NCI-H510A (cell line): ENCODE data around the gene ATXN1.

Experiments
- DNase-seq: peaks from one replicate; lab custom pipeline; 2025; lab: John Stamatoyannopoulos, UW

ATXN1 gene

DNA sequence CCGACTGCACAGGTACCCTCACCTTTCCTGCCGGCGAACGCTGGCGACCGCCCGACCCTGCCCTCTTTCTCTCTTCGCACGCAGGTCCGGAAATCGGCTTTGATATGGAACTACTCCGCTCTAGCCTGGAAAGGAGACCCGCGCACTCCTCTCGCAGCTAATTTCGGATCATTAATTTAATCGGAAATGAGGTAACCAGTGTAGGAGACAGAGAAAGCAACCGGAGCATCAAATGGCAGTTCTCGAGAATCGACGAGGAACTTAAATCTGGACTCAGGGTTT, 949 bp upstream of the ATXN1 start:
- DNase-seq = no peak

DNA sequence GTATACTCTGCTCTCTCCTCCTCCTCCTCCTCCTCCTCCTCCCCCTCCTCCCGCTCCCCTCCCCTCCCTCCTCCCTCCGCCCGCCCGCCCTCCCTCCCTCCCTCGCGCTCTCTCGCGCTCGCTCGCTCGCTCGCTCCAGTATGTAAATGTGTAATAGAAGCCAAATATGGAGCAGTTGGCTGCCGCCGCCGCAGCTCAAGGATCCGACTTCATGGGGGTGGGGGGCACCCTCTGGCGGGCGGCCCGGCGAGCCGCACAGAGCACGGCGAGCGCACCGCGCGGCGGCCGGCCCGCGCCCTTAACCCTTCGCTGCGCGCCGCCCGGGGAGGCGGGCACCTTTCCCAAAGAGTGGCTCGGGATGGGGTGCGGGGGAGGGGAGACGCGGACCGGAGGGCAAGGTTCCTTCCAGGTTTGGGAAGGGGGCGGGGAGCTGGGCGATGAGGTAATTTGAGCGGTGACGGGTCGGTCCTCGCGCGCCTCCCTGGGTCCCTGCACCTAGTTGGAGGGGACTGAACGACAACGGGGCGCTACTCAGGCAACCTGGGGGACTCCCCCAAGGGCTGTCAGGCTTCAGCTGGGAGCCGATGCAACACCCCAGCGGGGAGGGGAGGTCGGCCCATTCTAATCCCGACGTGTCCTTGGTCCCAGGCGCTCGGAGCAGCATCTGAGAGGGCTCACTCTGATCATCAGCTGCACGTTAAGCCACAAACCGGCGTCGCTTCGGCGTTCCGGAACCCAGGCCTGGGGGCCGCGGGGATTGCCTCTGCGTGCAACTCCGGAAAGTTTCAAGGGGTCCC, 409 bp upstream of the ATXN1 start:
- peak; percentile 44 for DNase-seq

DNA sequence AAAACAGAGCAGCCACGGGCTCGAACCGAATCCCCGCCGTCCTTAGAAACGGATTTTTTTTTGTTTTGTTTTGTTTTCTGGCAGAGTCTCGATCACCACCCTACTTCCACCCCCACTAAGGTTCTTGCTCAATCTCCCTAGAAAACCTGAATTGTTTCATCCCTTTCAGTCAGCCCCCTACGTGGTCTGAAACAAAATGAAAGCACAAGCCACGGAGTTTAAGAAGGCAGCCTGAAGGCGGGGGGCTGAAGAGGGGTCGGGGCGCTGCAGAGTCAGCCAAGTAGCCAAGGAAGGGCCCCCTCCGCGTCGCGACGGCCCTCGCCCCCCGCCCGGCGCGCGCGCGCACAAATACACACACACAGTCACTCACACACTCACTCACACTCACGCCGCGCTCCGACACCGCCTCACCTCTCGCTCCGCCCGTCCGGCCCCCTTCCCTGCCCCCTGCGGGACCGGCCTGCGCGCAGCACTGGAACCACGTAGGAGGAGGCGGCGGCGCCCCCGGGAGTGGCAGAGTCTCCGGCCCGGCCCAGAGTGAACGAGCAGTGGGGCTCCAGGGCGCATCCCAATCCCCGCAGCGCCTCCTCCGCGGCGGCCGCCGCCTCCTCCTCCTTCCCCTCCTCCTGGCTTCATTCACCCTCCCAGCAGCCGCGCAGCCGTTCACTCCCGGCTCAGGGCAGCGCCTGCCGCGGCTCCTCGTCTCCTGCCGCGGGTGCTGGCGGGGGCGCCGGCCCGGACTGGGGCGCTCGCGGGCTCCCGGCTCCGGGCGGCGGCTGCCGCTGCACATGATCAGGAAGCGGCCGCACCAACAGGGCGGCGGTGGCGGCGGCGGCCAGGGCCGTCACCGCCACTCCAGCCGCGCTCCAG, 1.4 kb downstream of the ATXN1 start:
- peak; percentile 16 for DNase-seq

DNA sequence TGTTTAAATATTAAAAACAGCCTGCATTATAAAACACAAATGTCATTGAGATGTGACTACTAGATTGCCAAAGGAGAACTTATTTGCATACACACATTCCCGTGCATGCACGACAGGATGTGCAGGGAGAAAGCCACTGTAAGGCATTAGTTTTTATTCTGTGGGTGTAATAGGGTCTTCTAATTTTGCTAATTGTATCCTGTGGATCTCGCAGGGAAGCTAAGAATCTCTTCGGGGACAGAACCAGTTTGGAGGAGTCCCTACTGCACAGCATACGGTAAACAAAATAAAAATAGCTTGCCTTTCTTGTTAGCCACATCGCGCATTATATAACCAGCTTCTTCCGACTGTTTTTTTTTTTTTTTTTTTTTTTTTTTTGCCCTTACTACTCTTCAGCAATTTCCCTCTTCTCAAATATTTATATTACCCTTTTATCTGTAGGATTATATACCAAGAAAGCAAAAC, 2.0 kb downstream of the ATXN1 start:
- DNase-seq = no peak

DNA sequence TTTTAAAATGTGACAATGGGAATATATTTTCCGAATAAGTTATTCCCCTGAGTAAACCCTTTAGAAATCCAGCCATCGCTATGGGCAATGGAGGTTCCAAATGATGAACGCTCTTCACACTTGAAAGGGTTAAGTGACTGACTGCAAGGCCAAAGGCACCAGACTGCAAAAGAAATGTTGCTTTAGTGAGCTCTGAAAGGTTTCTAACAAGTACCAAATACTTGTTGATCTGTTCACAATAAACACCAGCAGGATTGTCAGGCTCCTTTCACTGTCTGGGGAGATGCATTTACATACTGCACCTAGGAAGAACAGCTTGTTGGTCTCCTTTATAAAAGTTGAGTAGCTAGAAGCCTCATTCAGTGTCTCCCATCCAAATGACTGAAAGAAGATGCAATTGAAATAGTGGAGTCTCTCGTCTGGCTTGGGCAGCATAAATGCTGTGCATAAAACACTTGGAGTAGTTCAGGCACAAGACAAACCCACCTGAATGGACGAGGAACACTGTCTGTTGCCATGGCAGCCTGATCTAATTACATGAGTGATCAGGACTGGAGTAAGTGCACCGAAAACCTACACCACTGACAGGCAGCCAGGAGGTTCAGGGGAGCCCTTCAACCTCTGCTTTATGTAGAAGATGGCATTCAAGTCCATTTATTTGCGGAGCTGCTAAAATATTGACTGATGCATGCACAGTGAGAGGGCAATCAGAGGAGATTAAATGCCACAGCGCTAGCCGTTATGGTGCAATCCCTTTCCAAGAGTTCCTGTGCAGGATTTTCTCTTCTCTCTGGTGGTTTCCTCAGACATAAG, 2.9 kb downstream of the ATXN1 start:
- DNase-seq = no peak

DNA sequence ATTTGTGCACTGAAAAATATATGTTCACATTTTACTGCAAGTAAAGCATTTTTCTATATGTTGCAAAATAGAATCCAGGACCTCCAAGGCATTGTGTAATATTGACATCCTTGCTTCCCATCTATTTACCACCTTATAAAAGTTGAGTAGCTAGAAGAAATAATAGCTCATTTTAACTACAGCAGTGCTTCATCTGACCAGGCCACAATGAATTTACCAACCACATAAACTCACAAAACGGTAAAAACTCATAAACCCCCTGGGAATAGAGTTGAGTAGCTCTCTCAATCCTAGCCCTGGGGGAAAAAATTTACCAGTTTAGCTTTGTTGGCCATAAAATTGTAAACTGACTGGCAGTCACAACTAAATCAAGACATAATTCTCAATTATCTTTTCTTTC, 3.9 kb downstream of the ATXN1 start:
- DNase-seq = no peak

DNA sequence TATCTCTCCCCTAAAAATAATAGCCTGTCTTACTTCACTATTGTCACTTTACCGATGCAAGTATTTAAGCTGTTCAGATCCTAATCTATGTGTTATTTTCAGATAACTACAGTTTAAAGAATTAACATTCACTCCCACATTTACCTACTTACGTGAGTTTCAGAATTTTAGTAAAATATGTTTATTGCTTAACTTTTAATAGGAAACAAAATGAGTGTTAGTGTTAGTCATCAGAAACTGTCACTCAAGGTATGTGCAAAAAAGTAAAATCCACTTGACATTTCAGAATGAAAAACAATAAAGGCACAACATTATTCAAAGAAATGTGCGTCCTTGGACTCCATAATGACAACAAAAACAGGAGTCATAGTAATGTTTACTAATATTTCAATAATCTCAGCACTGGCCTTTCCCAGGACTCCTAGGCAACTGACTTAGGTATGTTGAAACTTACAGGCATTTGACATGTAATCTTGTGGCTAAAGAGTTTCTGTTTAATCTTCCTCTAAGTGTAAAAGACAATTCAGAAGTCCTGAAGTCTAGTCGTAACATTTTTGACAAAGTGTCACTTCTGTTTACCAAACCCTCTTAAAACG, 4.5 kb downstream of the ATXN1 start:
- DNase-seq = no peak

DNA sequence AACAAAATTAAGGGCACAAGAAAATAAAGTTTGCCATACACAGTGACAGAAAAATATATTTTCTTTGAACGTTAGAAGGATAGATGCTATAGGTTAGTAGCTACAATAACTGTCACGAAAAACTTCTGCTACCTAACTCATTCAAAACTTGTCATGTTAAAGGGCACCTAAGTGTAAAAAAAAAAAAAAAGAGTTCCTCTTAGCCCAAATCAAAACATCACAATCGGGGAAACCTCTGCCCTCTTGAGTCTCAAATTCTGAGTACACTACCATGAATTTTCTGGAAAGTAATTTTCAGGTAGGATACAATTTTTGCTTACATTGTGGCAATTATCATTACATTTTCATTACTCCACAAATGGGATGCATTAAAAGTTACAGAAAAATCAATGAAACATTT, 5.7 kb downstream of the ATXN1 start:
- no peak for DNase-seq

DNA sequence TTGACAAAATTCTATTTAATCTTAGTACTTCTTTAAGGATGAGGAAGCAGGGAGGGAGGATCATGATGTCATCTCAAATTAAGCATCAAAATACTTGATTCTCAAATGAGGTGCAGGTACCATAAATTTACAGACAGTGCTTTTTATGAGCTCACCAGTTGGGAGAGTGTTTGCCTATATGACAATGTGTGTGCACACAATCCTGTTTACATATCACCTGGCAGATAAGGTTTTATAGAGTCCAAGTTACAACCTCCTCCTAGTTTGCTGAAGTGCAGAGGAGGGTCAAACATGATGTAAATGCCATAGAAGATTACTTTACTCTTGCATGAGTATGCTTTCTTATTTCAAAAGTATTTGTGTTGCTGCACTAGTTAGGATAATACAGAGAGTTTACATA, 6.4 kb downstream of the ATXN1 start:
- DNase-seq = no peak

DNA sequence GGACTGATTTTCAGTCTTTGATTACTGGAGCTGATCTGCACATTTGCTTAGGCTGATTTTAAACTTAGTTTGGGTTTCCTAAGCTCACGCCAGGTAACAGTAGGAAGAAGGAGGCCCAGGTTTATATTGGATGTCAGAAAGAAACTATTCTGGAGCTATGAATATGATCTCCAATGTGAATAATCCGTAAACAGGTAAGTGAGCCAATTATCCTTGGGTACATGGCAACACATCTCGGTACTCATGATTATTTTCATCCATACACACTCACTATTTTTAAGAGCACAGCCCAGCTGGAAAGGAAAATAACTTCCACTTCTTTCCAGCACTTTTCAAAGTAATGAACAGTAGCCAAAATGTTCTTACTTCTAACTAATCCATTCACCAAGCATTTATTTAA, 7.0 kb downstream of the ATXN1 start:
- no peak for DNase-seq

DNA sequence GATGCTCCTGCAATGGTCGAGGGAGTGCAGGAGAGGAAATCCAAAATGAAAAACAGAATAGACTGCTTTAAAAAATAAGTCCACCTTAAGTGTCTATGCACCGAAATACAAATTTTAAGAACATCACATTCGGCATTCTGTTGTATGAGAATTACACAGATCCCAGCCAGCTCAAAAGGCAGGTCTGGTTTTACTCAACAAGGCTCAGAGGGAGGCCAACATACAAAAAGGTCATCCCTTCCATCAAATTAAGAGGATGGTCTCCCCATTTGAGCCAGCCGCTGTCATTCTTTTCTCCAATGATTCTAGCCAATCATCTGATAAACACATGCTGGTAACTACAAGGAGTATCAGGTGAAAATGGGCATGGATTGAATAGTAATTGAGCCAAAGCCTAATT, 7.9 kb downstream of the ATXN1 start:
- DNase-seq = no peak

DNA sequence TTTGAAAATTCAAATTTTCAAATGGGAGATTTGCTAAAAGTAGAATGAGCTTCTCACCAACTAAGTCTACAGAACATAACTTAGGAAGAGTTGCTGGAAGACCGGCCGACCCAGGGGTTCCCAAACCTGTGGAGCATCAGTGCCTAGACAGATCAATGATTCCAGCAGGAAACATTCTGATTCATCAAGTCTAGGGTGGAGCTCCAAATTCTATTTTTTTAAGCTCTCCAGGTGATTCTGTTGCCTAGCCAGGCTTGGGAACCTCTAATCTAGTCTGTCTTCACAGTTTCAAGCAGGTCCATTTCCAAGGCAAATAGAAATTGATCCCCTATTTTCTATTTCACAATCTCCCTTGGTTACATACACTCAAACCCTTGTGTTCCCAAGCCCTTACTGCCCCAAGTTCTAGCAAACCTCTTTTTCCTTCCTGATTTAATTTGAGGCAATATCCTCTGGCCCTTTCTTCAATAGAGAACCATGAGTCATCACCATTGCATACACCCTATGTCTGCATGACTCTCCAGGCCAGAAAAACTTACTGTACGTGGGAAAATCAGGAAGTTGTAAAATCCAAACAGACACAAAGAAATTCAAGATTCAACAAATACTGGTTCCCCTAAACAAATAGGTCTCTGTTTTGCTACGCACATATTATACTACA, 8.9 kb downstream of the ATXN1 start:
- DNase-seq = no peak

DNA sequence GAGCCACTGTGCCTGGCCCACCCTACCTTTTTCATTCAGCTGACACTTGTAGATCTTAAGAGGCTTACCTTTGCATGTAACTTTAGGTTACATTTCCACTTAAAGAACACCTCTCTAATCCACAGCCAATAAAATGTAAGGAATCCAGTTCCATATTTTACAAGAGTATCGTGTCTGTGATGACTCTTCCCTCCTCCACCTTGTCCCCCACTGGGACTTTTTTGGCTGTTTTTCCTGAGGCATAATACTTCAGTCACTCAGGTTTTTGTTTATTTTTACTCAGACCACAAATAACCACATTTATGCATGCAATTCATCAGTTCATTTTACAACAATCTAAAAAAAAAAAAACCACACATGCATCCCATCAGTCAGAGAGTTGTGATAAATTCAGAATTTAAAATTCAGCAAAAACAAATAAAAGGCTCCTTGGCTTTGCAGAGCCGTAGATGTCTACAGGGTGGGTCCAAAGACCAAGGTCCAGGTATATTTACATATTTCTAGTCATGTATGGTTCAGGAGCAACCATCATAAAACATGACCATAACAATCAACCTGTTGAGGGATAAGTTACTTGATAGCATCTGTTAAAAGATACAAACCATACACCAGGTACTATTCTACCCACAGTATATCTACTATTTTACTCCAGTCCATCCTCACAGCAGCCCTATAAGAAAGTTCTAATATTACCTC, 9.9 kb downstream of the ATXN1 start:
- DNase-seq = no peak

DNA sequence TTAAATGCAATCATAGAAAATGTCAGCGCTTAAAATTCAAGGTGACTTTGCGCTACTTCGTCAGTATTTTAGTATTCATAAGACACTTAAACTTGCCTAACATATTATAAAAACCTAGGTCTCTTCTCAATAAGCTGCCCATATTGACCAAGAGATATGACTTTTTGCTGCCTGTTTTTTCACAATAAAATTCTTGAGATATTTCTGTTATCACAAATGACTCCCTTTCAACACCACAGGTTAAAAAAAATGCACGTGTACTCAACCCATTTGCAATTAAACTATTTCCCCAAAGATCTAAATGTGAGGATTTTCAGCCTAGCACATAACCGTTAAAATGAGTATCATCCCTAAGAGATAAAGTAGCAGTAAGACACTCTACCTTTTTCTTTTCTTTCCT, 10.7 kb downstream of the ATXN1 start:
- no peak for DNase-seq

DNA sequence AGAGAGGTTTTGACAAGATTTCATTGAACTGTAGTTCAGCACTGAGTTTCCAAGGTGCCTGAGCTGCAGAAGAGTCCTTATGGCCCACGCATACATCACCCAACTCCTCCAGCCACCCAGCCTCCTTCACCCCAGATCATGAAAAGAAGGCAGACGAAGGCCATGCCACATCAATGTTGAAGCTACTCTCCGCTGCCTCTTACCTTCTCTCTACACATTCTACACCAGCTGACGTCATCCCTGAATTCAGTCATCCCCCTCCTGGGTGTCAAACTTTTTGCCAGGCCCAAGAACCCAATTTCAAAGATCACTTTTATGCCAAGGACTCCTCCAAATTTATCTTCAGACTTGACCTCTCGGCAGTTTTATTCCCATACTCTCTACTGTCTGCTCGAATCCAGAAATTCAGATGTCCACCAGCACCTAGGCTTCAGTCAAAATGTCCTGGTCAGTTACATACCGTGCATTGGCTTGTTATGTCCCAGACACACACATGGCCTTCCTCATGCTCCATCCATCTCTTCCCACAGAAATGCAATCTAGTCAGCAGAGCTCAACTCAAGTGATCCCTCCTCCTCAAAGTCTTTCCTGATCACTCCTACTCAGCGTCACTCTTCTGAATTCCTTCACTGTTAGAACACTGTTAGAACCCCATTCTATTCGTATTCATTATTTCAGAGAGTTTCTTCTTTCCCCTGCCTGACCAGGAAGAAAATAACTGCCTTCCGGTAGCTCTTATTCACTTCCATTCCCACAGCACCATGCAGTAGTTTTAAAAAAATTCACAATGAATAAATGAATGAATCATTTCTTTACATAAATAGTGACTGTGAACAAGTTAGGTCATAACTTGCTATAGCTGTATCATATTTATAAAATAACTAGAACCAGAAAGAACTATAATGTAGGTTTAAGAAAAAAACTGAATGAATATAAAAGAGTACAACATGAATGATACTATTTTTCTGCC, 11.5 kb downstream of the ATXN1 start:
- no peak for DNase-seq

DNA sequence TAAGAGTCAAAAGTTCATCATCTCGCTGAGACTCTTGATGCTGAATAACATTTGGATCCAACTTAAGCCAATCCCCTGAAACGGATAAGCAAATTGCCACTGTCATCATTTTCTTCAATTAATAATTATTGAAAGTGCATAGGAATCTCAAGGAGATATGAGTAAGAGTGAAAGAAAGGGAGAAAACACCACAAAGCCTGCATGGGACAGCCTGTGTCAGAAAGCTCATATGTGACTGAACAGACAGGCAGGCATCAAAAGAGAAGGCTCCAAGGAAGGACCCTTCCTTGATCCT, 13.3 kb downstream of the ATXN1 start:
- no peak for DNase-seq

DNA sequence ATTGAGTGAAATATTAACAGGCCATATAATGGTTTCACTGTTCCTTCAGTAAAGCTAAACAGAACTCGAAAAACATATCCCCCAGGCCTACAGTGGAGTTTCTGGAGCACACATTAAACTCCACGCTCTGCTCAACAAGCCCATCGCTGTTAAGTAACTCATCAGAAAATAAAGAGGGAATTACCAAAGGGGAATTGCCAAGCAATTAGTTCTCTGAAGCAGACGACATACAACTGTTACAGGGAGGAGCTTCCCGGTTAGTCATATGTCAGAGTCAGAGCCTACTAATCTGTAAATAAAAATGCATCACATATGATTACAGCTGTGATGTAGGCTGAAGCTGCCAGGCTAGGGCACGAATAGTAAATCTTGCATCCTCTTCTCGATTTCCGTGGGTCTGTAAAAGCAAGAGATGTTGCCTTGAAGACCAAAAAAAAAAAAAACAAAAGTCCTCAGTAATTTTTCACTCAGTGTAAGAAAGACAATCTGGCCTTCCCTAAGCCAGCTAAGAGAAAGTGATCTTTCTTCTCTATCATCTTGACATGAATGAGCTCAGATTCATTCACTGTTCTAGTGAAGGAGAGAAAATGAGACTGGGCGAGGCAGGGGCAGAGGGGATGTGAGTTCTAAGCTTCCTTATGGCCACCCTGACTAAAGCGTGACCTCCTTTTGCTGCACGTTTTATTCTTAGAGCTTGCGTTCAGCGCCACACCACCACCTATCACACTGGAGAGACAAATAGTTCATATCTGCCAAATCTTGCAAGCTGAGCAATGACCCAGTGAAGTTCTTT, 13.8 kb downstream of the ATXN1 start:
- no peak for DNase-seq

DNA sequence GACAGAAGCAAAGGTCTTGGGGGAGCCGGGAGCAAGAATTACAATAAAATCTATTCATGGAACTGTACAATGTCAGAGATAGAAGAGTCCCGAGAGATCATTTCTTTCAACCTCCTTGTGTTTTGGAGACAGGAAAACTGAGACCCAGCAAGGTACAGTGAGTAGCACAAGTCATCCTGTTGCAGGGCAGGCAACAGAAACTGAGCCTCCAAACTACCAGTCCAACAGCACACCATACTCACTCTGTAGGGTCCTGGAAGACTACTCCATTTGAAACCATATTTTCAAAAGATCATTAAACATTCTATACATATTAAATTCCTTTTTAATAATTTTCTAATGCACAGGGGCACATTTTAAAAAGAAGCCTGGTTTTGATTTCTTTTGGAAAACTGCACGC, 14.4 kb downstream of the ATXN1 start:
- DNase-seq = no peak

DNA sequence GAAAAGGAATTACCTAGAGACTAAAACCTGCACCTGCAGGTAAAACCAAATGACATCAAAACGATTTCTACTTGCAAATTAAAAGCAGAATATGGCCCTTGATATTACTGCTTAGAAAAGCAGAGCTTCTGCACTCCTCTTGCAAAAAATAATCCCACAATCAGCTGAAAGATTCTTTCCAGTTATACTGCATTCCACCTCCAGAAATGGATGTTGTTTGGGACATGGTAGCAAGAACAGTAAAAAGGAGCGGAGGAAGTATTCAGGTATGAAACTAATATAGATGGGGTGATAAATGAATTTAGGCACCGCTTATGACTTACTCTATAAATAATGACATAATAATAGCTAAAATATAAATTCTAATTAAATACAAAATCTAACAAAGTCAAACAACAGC, 14.9 kb downstream of the ATXN1 start:
- no peak for DNase-seq
